GM19025 (cell line): ENCODE results near the gene DCC.

ENCODE experiments used
- ATAC-seq: cut with Tn5 transposase; IDR thresholded peaks from one replicate; pipeline ENCODE4 v1.9.1; 2021; ENCODE audit warnings: mild to moderate bottlenecking, low read depth, moderate library complexity; ENCODE audit not compliant: unreplicated experiment

Gene DCC

DNA sequence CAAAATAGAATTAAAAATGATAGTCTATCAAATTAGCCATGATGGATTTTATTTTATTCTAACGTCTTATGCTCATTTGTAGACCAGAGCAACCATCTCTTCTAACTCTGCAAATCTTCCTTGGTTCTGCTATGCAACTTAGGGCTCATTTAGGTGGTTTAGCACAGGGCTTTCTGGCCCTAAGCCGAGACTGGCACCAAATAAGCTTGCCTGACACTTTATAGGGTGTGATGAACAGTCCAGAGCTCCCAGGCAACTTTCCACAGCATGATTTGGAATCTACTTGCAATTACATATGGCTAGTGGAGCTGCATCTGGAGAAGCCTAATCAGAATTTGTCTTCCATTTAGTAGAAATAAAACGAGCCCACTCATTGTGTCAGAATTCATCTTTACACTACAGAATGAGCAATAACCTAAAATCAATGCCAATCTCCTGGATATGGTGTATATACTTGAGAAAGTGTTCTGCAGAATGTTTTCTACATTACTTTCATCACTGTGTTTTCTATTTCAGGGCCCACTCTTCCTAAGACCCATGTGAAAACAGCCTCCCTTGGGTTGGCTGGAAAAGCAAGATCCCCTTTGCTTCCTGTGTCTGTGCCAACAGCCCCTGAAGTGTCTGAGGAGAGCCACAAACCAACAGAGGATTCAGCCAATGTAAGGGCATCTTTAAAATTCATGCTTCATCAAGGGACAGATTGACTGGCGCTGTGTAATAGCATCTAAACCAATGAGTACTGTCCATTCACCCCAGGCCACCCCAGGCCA, 1186.3 kb downstream of the DCC start:
- ATAC-seq = no peak

DNA sequence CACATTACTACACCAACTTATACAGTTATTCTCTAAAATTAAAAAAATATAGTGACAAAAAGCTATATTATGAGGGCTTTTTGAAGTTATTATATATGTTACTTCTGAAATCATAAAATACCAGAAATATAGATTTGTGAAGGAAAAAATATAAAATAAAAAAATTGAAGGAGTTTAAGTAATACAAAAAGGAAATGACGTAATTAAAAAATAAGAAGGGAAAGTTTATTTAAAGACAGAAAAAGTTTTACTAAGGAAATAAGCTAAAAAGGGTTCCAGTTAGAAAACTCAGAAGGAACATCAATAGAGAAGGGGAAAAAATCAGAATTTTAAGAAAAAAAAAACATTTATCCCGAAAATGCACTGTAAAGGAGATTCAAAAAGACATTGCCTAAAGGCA, 1187.4 kb downstream of the DCC start:
- no peak for ATAC-seq

DNA sequence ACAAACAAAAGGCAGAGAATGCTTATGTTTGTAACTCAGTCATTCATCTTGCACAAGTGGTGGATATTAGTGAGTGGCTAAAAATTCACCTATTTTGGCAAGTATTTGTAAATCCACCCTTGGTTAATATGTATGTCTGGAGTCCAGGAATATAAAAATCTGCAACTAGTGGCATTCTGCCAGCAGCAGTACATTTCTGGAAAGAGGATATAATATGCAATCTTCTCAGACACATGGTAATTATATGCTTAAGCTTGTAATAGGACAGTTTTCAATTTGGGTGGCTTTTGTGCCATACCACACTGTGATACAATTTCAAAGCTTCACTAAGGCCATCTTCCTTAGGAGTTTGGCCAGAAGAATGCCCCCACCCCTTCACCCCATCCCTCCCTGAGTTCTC, 1191.2 kb downstream of the DCC start:
- ATAC-seq = no peak

DNA sequence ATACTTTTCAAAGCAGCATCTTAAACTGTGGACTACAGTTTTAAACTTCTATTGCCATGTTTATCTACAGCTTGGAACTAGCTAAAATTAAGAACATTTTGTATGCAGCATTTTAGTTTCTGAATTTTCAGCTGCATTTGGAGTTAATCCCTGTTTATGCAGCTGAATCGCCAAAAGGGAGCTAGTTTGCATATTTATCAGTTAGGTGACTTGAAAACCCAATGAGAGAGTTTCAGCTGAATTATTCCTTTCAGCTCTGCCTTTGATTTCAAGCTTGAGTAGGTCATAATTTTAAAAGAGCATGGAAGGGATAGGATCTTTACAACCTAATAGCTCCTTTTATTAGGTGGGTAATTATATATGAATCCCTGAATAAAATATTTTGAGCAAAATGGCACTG, 1191.9 kb downstream of the DCC start:
- no peak for ATAC-seq

DNA sequence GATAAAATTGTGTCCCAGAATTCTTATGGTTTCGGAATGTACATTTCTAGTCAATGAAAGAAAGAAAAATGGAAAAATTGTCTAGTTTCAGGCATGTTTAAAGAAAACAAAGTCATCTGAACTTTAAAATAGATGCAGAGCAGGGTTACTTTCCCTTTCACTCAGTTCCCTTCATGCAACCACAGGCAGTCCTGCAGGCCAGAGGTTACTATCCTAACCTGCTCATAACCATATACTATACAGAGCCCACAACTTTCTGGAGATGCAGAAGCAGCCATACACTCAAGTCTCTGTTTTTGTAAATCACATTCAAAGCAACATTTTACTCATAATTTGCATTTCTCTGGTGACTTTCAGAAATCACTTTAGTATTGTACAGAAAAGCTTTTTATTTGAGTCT, 1194.2 kb downstream of the DCC start:
- no peak for ATAC-seq

DNA sequence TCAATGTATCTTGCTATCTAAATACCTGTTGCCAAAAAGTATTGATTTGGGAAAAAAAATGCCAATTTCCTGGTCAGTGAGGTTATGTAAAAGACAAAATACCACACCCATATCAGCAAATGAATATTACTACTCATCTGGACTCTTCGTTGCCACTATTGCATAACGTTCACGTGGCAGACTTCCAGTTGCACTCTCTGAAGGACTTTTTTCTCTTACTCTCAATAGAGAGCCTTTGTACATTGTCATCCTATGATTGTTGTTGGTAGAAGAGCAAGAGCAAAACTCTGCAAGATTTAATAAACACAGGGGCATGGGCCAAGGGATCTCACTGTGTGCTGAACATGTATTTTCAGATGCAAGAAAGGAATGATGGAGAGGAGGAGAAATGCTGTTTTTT, 1194.7 kb downstream of the DCC start:
- ATAC-seq = no peak

DNA sequence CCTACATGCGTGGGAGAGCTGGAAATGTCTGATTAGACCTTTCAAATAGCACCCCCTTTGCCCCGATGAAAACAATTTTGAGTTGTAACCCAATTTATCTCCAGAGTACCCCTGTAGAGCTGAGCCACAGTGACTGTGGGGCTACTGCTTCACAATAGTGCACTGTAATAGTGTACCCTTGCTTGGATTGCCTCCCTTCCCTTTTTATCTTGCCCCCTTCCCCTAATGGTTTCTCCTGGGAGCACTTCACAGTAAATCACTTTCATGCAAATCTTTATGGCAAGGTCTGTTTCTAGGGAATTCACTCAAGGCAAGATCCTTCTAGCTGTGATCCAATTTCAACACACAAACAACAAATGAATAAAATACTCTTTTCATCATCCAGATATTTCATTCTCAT, 1196.9 kb downstream of the DCC start:
- ATAC-seq = no peak

DNA sequence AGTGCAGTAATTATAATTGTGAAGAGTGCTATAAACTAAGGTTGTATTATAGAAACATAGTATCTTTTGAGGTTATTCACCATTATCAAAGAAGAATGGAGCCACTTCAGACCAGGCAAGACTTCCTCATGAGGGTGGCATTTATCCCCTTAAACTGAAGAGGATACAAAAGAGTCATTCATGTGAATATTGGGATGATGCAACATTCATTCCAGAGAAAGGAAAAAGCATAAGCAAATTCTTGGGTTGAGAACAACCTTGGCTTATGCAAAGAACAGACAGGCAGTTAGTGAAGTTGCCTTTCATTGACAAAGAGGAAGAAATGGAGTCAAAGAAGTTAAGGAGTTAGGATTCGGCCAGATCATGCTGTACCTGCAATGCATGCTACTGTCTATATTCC, 1201.9 kb downstream of the DCC start:
- no peak for ATAC-seq

DNA sequence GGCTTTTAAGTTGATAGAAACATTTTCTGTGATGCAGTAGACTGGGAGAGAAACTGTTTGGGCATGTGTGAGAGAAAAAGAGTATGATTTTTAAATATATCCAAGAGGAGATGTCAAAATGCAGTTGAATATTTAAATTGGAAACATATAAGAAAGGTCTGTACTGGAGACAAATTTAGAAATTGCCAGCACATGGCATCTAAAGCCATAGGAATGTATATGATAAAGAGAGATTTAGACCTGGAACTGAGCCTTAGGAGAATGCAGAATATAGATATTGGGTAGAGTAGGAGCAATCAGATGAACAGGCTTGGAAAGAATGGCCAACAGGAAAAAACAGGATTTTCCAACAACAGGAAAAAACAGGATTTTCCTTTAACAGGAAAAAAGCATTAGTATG, 1203.7 kb downstream of the DCC start:
- ATAC-seq = no peak

DNA sequence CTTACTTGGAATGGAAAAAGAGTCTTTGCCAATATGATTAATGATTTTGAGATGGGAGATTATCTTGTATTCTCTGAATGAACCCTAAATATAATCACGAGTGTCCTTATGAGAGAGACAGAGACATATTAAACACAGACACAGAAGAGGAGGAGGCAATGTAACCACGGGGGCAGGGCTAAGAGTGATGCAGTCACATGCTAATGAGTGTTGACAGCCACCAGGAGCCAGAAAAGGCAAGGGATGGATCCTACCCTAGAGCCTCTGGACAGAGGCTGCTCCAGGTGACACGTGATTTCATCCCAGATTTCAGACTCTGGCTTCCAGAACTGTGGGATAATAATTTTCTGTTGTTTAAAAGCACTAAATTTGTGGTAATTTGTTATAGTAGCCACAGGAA, 1204.9 kb downstream of the DCC start:
- ATAC-seq = no peak

DNA sequence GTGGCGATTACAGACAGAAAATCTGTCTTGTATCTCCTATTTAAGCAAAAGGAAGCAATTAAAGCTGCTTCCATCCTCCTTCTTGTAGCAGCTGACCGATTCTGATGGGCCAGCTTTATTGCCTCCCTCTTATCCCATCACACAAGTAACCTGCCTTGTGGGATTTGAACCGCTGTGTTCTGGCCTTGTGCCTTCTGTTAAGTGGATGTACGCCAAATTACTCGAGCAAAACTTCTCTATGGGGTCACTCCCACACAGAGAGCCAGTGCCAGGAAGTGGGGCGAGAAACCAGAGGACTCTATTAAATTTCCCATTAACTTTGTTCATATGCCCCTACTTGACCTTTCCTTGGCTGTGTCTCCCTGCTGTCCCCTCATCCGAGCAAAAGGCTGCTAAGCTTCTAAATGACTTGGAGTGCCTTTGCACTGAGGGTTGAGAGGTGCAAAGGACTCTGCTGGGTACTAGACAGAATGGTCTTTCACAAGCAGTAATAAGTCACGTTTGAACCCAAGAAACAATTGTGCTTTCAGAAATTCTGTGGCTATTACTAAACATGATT, 1212.0 kb downstream of the DCC start:
- ATAC-seq = no peak

DNA sequence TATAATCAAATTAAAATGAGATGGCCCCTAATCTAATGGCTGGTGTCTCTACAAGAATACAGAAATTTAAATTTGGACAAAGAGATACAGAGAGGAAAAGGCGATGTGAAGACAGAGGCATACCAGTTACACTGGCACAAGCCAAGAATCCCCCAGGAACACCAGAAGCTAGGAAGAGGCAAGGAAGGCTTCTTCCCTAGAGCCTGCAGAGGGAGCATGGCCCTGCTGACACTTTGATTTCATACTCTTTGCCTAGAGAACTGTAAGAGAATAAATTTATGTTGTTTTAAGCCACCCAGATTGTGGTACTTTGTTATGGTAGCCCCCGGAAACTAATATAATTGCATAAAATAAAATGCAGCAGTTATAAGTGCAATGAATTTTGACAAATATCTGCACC, 1213.0 kb downstream of the DCC start:
- no peak for ATAC-seq

DNA sequence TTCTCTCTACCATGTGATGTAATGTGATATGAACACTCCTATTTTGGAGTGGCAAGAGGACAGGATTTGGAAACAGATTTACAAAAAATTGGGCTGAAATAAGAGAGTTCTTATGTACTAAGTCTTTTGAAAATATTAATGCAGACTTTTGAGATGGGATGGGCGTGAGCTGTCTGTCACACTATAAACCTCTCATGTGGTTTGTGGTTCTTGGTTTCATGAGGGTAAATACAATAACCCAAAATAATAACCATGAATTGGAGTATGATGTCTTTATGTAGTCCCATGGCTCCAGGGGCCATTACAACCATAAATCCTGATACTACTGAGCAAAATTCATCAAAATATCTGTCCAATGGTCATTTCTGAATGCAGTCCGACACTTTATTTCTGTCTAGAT, 1216.5 kb downstream of the DCC start:
- no peak for ATAC-seq

DNA sequence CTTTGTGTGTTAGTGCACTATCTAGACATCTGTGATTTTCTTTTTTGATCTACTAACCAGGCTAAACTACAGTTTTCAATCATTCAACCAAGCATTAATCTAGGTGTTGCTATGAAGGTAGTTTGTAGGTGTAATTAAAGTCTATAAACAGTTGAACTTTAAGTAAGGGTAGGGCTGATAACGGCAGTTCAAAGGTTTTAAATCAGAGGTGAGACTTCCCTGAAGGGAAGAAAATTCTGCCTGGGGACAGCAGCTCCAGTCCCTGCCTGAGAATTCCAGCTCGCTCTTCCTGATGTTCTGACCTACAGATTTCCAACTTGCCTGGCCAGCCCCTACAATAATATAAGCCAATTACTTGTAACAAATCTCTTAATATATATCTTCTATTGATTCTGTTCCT, 1220.5 kb downstream of the DCC start:
- ATAC-seq = no peak

DNA sequence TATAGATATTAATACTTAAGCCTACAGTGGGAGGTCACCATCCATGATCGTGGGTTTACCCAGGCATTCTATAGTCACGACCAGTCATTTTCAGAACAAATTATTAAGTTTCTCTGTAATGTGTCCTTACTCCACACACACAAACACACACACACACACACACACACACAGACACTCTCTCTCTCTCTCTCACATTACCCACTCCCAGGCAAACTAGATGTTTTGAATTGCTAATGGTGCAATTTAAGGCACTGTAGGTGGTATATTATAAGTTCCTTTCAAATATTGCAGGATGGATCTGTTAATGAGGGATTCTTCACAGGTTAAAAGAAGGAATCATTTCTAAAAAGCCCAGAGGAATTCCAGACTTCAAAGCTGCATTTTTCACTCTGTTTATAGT, 1226.6 kb downstream of the DCC start:
- ATAC-seq = no peak

DNA sequence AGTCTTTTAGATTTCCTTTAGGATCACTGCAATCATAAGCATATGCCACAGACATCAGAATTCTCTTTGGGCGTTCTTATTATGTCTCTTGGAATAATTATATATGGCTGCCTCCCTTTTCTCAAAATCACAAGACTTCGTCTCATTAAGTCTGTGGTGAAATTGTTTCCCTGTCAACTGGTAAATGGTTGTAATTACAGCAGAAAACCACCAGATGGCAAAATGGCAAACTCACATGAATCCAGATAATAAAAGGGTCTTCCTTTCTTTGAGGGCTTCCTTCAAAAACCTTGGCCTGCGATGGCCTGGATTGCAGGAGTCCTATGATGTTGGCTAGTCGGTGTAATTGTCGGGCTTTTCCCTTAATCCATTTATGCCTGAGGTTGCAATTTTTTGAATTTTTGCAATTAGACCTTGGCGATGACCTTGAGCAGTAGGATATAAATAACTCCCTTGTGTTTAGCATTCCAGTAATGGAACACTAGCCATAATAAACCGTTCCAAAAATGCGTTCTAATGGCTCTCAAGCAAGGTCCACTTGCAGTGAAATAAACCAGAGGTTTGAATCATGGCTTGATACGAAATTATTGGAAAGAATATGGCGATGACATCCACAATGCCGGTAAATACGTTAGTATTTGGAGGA, 1228.1 kb downstream of the DCC start:
- no peak for ATAC-seq
